ENCODE data around the gene TANGO6. TPM values are rescaled to one million over a fixed set of nuclear protein-coding genes. Genes with fewer than 3 reads are reported as not detected.
"Not testable (repeated sequence)": the region's sequence is repeated elsewhere in the genome, so short reads cannot be mapped to it uniquely, and the experiment has no call there.

The TANGO6 gene
- total RNA-seq, 2 experiments from 2014 or later, result 22.7 to 22.8 TPM

- BruUV-seq (replicated peaks), result no TSS peak
- intact Hi-C loops (cut with micrococcal nuclease; ENCODE audit: unreplicated experiment), result no loop called here
- DNase-seq (ENCODE audit: low spot score), result no peak
- Histone ChIP-seq H3K9me3 (ENCODE audit: low read length) (no peaks in the 10 kb centered on the region), H3K4me1 (ENCODE audit: insufficient read depth, low read length, poor library complexity, severe bottlenecking) (no peaks in the 10 kb centered on the region), H3K9me2 (ENCODE audit: insufficient read depth, low read length) (no peaks in the 10 kb centered on the region), H3K36me3 (ENCODE audit: insufficient read depth, low read length) (peaks cover 97% of the 10 kb centered on the region), H3K27ac (ENCODE audit: low read depth, low read length, poor library complexity, severe bottlenecking) (no peak overlapping the region), H3K4me2 (ENCODE audit: low read length) (no peak overlapping the region), H3K4me3 (ENCODE audit: low read depth, low read length, poor library complexity, severe bottlenecking) (no peak overlapping the region), H3K79me2 (ENCODE audit: insufficient read depth, low read depth, low read length) (peaks cover 15% of the 10 kb centered on the region; the same call in 1 of the 2 replicates), H2AFZ (ENCODE audit: low read length) (no peak overlapping the region), H4K20me1 (ENCODE audit: insufficient read depth, low read length) (no peaks in the 10 kb centered on the region)
- ChIA-PET POLR2A (interaction anchor here (1.0 kb wide), 1 partner anchor 10 kb away, joined by 3 read pairs; no protein-coding TSS in a partner anchor), CTCF (ENCODE audit: unreplicated experiment) (no interaction called here)
- TF ChIP-seq EZH2phosphoT487 (IDR thresholded peaks at IDR 0.05; ENCODE audit: borderline replicate concordance, low read depth, low read length) (no peak), CTCF (conservative IDR thresholded peaks at IDR 0.05; ENCODE audit: low read length) (no peak)
These were observed 276.8 kb downstream of the TANGO6 start for GRCh38 chr16:69120096-69120664.

DNA sequence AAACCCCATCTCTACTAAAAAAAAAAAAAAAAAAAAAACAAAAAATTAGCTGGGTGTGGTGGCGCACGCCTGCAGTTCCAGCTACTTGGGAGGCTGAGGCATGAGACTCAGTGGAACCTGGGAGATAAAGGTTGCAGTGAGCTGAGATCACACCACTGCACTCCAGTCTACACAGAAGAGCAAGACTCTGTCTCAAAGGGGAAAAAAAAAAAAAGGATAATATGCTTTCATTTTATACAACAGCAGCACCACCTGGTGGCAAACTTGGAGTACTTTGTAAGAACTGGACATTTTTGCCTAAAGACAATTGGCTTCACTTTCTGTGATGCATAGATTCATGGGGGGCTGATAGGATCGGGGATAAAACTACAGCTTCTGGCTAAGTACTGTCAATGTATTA lies 280.6 kb downstream of the TANGO6 start:
- no peak overlapping the region for H3K27ac ChIP-seq (ENCODE audit: low read depth, low read length, poor library complexity, severe bottlenecking)
- H3K4me3 ChIP-seq (ENCODE audit: low read depth, low read length, poor library complexity, severe bottlenecking), result no peak overlapping the region
- H3K79me2 ChIP-seq (ENCODE audit: insufficient read depth, low read depth, low read length), result peaks cover 46% of the 10 kb centered on the region
- POLR2A ChIA-PET, result interaction anchor here (0.6 to 2.9 kb wide), 4 partner anchors 9 to 324 kb away, joined by 4 to 16 read pairs (median 5); partner anchors contain the start of genes CHTF8 and UTP4
- CTCF ChIA-PET (ENCODE audit: unreplicated experiment), result no interaction called here
- peak; percentile 77 for DNase-seq (ENCODE audit: low spot score)
- no peaks in the 10 kb centered on the region for H3K9me3 ChIP-seq (ENCODE audit: low read length)
- H3K4me1 ChIP-seq (ENCODE audit: insufficient read depth, low read length, poor library complexity, severe bottlenecking), result no peaks in the 10 kb centered on the region
- no peak overlapping the region for H3K4me2 ChIP-seq (ENCODE audit: low read length)
- H3K36me3 ChIP-seq (ENCODE audit: insufficient read depth, low read length), result peaks cover 90% of the 10 kb centered on the region
- no TSS peak for BruUV-seq (replicated peaks)
- no peaks in the 10 kb centered on the region for H3K9me2 ChIP-seq (ENCODE audit: insufficient read depth, low read length)
- H2AFZ ChIP-seq (ENCODE audit: low read length), result no peak overlapping the region
- TF ChIP-seq CTCF (conservative IDR thresholded peaks at IDR 0.05; ENCODE audit: low read length) (peak; percentile 83), EZH2phosphoT487 (IDR thresholded peaks at IDR 0.05; ENCODE audit: borderline replicate concordance, low read depth, low read length) (no peak)
- peaks cover 7% of the 10 kb centered on the region; the same call in 1 of the 2 replicates for H4K20me1 ChIP-seq (ENCODE audit: insufficient read depth, low read length)
- intact Hi-C loops (cut with micrococcal nuclease; ENCODE audit: unreplicated experiment), result loop anchor here (2.0 kb wide), 1 partner anchor 277 kb away; no protein-coding TSS in a partner anchor

GRCh38 chr16:69124406-69124805 lies 281.1 kb downstream of the TANGO6 start:
- H3K4me3 ChIP-seq (ENCODE audit: low read depth, low read length, poor library complexity, severe bottlenecking); CTCF ChIA-PET (ENCODE audit: unreplicated experiment); H3K9me3 ChIP-seq (ENCODE audit: low read length); H2AFZ ChIP-seq (ENCODE audit: low read length); H3K9me2 ChIP-seq (ENCODE audit: insufficient read depth, low read length); DNase-seq (ENCODE audit: low spot score); H3K4me1 ChIP-seq (ENCODE audit: insufficient read depth, low read length, poor library complexity, severe bottlenecking); H3K4me2 ChIP-seq (ENCODE audit: low read length); H4K20me1 ChIP-seq (ENCODE audit: insufficient read depth, low read length); BruUV-seq (replicated peaks); H3K27ac ChIP-seq (ENCODE audit: low read depth, low read length, poor library complexity, severe bottlenecking): not testable (repeated sequence)
- POLR2A ChIA-PET, result interaction anchor here (0.6 to 2.9 kb wide), 3 partner anchors 8 to 89 kb away, joined by 3 to 16 read pairs (median 5); partner anchors contain the start of genes CHTF8 and UTP4
- intact Hi-C loops (cut with micrococcal nuclease; ENCODE audit: unreplicated experiment), result loop anchor here (2.0 kb wide), 1 partner anchor 278 kb away; no protein-coding TSS in a partner anchor
- peaks cover 88% of the 10 kb centered on the region for H3K36me3 ChIP-seq (ENCODE audit: insufficient read depth, low read length)
- peaks cover 49% of the 10 kb centered on the region for H3K79me2 ChIP-seq (ENCODE audit: insufficient read depth, low read depth, low read length)

GRCh38 chr16:69124961-69125360 lies 281.6 kb downstream of the TANGO6 start:
- H3K9me3 ChIP-seq (ENCODE audit: low read length); H3K4me1 ChIP-seq (ENCODE audit: insufficient read depth, low read length, poor library complexity, severe bottlenecking); DNase-seq (ENCODE audit: low spot score); H3K4me3 ChIP-seq (ENCODE audit: low read depth, low read length, poor library complexity, severe bottlenecking); H4K20me1 ChIP-seq (ENCODE audit: insufficient read depth, low read length); H3K27ac ChIP-seq (ENCODE audit: low read depth, low read length, poor library complexity, severe bottlenecking); BruUV-seq (replicated peaks); H3K4me2 ChIP-seq (ENCODE audit: low read length); H2AFZ ChIP-seq (ENCODE audit: low read length); H3K9me2 ChIP-seq (ENCODE audit: insufficient read depth, low read length): not testable (repeated sequence)
- POLR2A ChIA-PET, result interaction anchor here (0.7 kb wide), 1 partner anchor 89 kb away, joined by 5 read pairs; no protein-coding TSS in a partner anchor
- Histone ChIP-seq H3K79me2 (ENCODE audit: insufficient read depth, low read depth, low read length) (peaks cover 54% of the 10 kb centered on the region), H3K36me3 (ENCODE audit: insufficient read depth, low read length) (peaks cover 88% of the 10 kb centered on the region)
- intact Hi-C loops (cut with micrococcal nuclease; ENCODE audit: unreplicated experiment), result loop anchor here (2.0 kb wide), 1 partner anchor 278 kb away; no protein-coding TSS in a partner anchor
- CTCF ChIA-PET (ENCODE audit: unreplicated experiment), result interaction anchor here (0.8 kb wide), 1 partner anchor 11 kb away, joined by 4 read pairs; no protein-coding TSS in a partner anchor
